NCI-H226 (cell line): Measurements from ENCODE around the gene MTR.
"Not testable (repeated sequence)": the region's sequence is repeated elsewhere in the genome, so short reads cannot be mapped to it uniquely, and the experiment has no call there.

ENCODE experiments used
- DNase-seq: peaks from one replicate; pipeline ENCODE4 v3.0.0-alpha.2; 2015

The MTR gene

GRCh38 chr1:236908669-236909068 lies 113.6 kb downstream of the MTR start:
- DNase-seq, result no peak

- DNase-seq, result not testable (repeated sequence)
These were observed 116.0 kb downstream of the MTR start for GRCh38 chr1:236911047-236911446.

GRCh38 chr1:236913371-236914037 lies 118.4 kb downstream of the MTR start:
- peak; percentile 56 for DNase-seq

- DNase-seq, result no peak
These were observed 119.3 kb downstream of the MTR start for GRCh38 chr1:236914375-236914774.

GRCh38 chr1:236916131-236916800 lies 121.2 kb downstream of the MTR start:
- no peak for DNase-seq

GRCh38 chr1:236917448-236917847 lies 122.4 kb downstream of the MTR start:
- DNase-seq, result no peak

GRCh38 chr1:236920286-236920894 lies 125.3 kb downstream of the MTR start:
- DNase-seq, result no peak

- DNase-seq, result no peak
These were observed 126.5 kb downstream of the MTR start for GRCh38 chr1:236921610-236922009.

- DNase-seq, result no peak
These were observed 127.1 kb downstream of the MTR start for GRCh38 chr1:236922190-236922589.

GRCh38 chr1:236925386-236925785 lies 130.3 kb downstream of the MTR start:
- no peak for DNase-seq

- DNase-seq, result no peak
These were observed 135.4 kb downstream of the MTR start for GRCh38 chr1:236930503-236930902.

GRCh38 chr1:236938760-236939159 lies 143.7 kb downstream of the MTR start:
- DNase-seq, result no peak

GRCh38 chr1:236942431-236942830 lies 147.3 kb downstream of the MTR start:
- no peak for DNase-seq

- no peak for DNase-seq
These were observed 149.5 kb downstream of the MTR start for GRCh38 chr1:236944556-236944955.

- DNase-seq, result no peak
These were observed 149.9 kb downstream of the MTR start for GRCh38 chr1:236945002-236945401.

- no peak for DNase-seq
These were observed 152.7 kb downstream of the MTR start for GRCh38 chr1:236947794-236948193.

- DNase-seq, result no peak
These were observed 153.3 kb downstream of the MTR start for GRCh38 chr1:236948381-236948780.

GRCh38 chr1:236948996-236949395 lies 153.9 kb downstream of the MTR start:
- DNase-seq, result no peak

- no peak for DNase-seq
These were observed 155.3 kb downstream of the MTR start for GRCh38 chr1:236950365-236950764.

GRCh38 chr1:236951672-236952071 lies 156.6 kb downstream of the MTR start:
- no peak for DNase-seq

- DNase-seq, result no peak
These were observed 157.3 kb downstream of the MTR start for GRCh38 chr1:236952246-236953003.

GRCh38 chr1:236953151-236953700 lies 158.1 kb downstream of the MTR start:
- no peak for DNase-seq
